CD4-positive, alpha-beta T cell treated with Interleukin-4 for 1 hour (primary cell): ENCODE data around the gene SLC6A9.

Source experiments
- DNase-seq, 2 donors: peaks; one replicate each; pipeline ENCODE4 v3.0.0-alpha.2; 2020 to 2022

Gene SLC6A9

GRCh38 chr1:43998000-43998378, 33.3 kb downstream of the SLC6A9 start:
- DNase-seq: no peak

GRCh38 chr1:43997295-43997999, 33.8 kb downstream of the SLC6A9 start:
- DNase-seq: no peak

- DNase-seq: no peak
Observed at GRCh38 chr1:43996733-43997115, 34.5 kb downstream of the SLC6A9 start.

- DNase-seq: no peak
Observed at GRCh38 chr1:43995984-43996732, 35.1 kb downstream of the SLC6A9 start.

GRCh38 chr1:43994794-43995790, 36.2 kb downstream of the SLC6A9 start:
- DNase-seq: no peak

GRCh38 chr1:43994071-43994470, 37.2 kb downstream of the SLC6A9 start:
- DNase-seq: no peak

GRCh38 chr1:43993206-43993914, 37.9 kb downstream of the SLC6A9 start:
- DNase-seq: no peak

- DNase-seq: no peak
Observed at GRCh38 chr1:43992232-43992995, 38.8 kb downstream of the SLC6A9 start.

GRCh38 chr1:43991476-43992231, 39.6 kb downstream of the SLC6A9 start, which contains the start of gene CCDC24:
Gene CCDC24 (plus strand): TSS chr1:43991599. CDS start chr1:43991879, 280 bp downstream.
- DNase-seq: peak; percentile 74 to 80

GRCh38 chr1:43991200-43991475, 40.1 kb downstream of the SLC6A9 start:
- no peak for DNase-seq

- no peak for DNase-seq
Observed at GRCh38 chr1:43990271-43991199, 40.7 kb downstream of the SLC6A9 start.

- DNase-seq: no peak
Observed at GRCh38 chr1:43987159-43987902, 43.9 kb downstream of the SLC6A9 start.

- no peak for DNase-seq
Observed at GRCh38 chr1:43986712-43987111, 44.5 kb downstream of the SLC6A9 start.

GRCh38 chr1:43985984-43986595, 45.2 kb downstream of the SLC6A9 start:
- DNase-seq: no peak

- no peak for DNase-seq
Observed at GRCh38 chr1:43984855-43985254, 46.4 kb downstream of the SLC6A9 start.

- DNase-seq: no peak
Observed at GRCh38 chr1:43983253-43983899, 47.9 kb downstream of the SLC6A9 start.

GRCh38 chr1:43982808-43983207, 48.5 kb downstream of the SLC6A9 start:
- peak in 1 of 2 donors; percentile 20 for DNase-seq

GRCh38 chr1:43982241-43982640, 49.0 kb downstream of the SLC6A9 start:
- DNase-seq: no peak
